ENCODE results near the gene PSMC4.
"Not testable (repeated sequence)": the region's sequence is repeated elsewhere in the genome, so short reads cannot be mapped to it uniquely, and the experiment has no call there.

GRCh38 chr19:39957886-39958285, 13.1 kb upstream of the PSMC4 start:
- TF ChIP-seq CTCF, POLR2A (IDR thresholded peaks at IDR 0.05): not testable (repeated sequence)
